Activated CD8-positive, alpha-beta T cell treated with anti-CD3 and anti-CD28 coated beads, Interleukin-2, amount 10 ng/mL, durations not matched to agents 7 days and 5 days (primary cell): ENCODE measurements around the gene PHKA2. TPM values are rescaled to one million over a fixed set of nuclear protein-coding genes. Genes with fewer than 3 reads are reported as not detected.

Source experiments
- ATAC-seq: fragments of 150-1000 bp; cut with Tn5 transposase; one replicate; pipeline ENCODE4 v1.10.0; 2021; ENCODE audit warnings: moderate library complexity
- CTCF ChIA-PET: fragments of 350-600 bp; sonication (Branson Sonifier 250); formaldehyde crosslinking; loops from one replicate; lab custom pipeline; 2021; ENCODE audit warnings: antibody characterized with exemption; lab: Charles Lee
- POLR2A ChIA-PET: fragments of 350-600 bp; sonication (Branson Sonifier 250); formaldehyde crosslinking; loops from one replicate; lab custom pipeline; 2021; ENCODE audit warnings: antibody characterized with exemption; lab: Charles Lee
- DNase-seq: peaks from one replicate; pipeline ENCODE4 v3.0.0-alpha.2; 2020
- H3K27ac Mint-ChIP-seq: one replicate; pipeline ENCODE4 v1.8.0; 2021; ENCODE audit warnings: mild to moderate bottlenecking, mixed read lengths
- H3K27me3 Mint-ChIP-seq: one replicate; pipeline ENCODE4 v1.8.0; 2021; ENCODE audit warnings: low read depth, mixed read lengths
- H3K36me3 Mint-ChIP-seq: one replicate; pipeline ENCODE4 v1.8.0; 2021; ENCODE audit warnings: low read depth, mixed read lengths
- H3K4me1 Mint-ChIP-seq: one replicate; pipeline ENCODE4 v1.8.0; 2021; ENCODE audit warnings: low read depth, mixed read lengths
- H3K4me3 Mint-ChIP-seq: one replicate; pipeline ENCODE4 v1.8.0; 2021; ENCODE audit warnings: mild to moderate bottlenecking, mixed read lengths
- H3K9me3 Mint-ChIP-seq: one replicate; pipeline ENCODE4 v1.8.0; 2022; ENCODE audit warnings: mixed read lengths; ENCODE audit not compliant: insufficient read depth
- total RNA-seq, 2 experiments: library from RNA; stranded (reverse); gene quantifications; one replicate each; pipeline ENCODE4 v1.2.3, GENCODE V29; 2021

The PHKA2 gene
- total RNA-seq, 2 experiments from 2014 or later = 21.7 to 23.6 TPM

GRCh38 chrX:18946157-18946556 is 37.8 kb downstream of the PHKA2 start:
- Mint-ChIP-seq H3K36me3 (peaks cover 9% of the 10 kb centered on the region), H3K4me1 (no peaks in the 10 kb centered on the region), H3K27me3 (no peaks in the 10 kb centered on the region), H3K4me3 (no peak overlapping the region), H3K27ac (no peak overlapping the region), H3K9me3 (no peaks in the 10 kb centered on the region)
- no peak for DNase-seq
- ChIA-PET CTCF (no interaction called here), POLR2A (no interaction called here)
- no peak for ATAC-seq

- Mint-ChIP-seq H3K36me3 (peaks cover 8% of the 10 kb centered on the region), H3K27me3 (no peaks in the 10 kb centered on the region), H3K27ac (no peak overlapping the region), H3K4me3 (no peak overlapping the region), H3K4me1 (no peaks in the 10 kb centered on the region), H3K9me3 (no peaks in the 10 kb centered on the region)
- ChIA-PET CTCF (no interaction called here), POLR2A (no interaction called here)
- ATAC-seq (no peak), DNase-seq (no peak)
Observed at GRCh38 chrX:18945483-18945882, 38.4 kb downstream of the PHKA2 start.

DNA sequence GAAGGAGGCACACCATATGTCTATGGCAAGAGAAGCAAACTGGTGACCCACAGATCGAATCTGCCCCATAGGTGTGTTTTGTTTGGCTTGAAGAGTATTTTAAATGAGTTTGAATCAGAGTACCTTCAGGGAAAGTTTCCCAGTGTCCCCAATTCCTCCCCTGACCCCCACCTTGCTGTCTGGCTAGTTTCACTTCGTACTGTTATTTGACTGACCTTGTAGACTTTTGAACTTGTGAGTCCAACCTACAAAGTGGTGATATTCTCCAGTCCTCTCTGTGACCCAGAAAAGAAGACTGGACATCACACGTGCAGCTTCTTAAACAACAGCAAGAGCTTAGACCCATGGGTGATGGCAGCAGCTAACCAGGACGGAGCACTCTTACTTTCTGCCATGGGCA is 39.4 kb downstream of the PHKA2 start:
- Mint-ChIP-seq H3K27me3 (no peaks in the 10 kb centered on the region), H3K9me3 (no peaks in the 10 kb centered on the region), H3K36me3 (peaks cover 8% of the 10 kb centered on the region), H3K4me3 (no peak overlapping the region), H3K27ac (no peak overlapping the region), H3K4me1 (no peaks in the 10 kb centered on the region)
- ChIA-PET POLR2A (no interaction called here), CTCF (no interaction called here)
- ATAC-seq = no peak
- no peak for DNase-seq

DNA sequence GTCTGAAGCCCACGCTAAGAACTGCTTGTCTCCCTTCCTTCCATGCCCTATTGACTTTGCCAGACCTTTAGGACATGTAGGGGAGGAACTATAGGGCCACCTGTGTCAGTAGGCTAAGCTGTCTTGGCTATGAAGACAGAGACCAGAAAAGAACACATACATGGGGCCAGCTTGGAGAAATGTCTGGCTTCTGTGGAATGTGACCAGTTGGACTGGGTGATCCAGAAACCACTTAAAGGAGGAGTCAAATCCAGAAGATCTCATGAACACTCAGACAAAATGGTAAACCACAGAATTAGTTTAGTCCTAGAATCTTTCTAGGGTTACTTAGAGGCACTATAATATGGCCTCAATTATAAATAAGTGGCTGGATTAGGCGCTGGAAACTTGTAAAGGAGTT is 42.0 kb downstream of the PHKA2 start:
- DNase-seq = no peak
- Mint-ChIP-seq H3K36me3 (peaks cover 13% of the 10 kb centered on the region), H3K27ac (no peak overlapping the region), H3K9me3 (no peaks in the 10 kb centered on the region), H3K4me3 (no peak overlapping the region), H3K27me3 (no peaks in the 10 kb centered on the region), H3K4me1 (no peaks in the 10 kb centered on the region)
- ChIA-PET POLR2A (no interaction called here), CTCF (interaction anchor here (1.0 to 1.6 kb wide), 2 partner anchors 10 to 392 kb away, joined by 3 to 4 read pairs; no protein-coding TSS in a partner anchor)
- ATAC-seq = no peak

GRCh38 chrX:18938710-18939109 is 45.2 kb downstream of the PHKA2 start:
- no peaks in the 10 kb centered on the region for H3K4me1 Mint-ChIP-seq
- H3K27me3 Mint-ChIP-seq = no peaks in the 10 kb centered on the region
- no peak overlapping the region for H3K4me3 Mint-ChIP-seq
- DNase-seq (no peak), ATAC-seq (no peak)
- ChIA-PET CTCF (no interaction called here), POLR2A (no interaction called here)
- peaks cover 9% of the 10 kb centered on the region for H3K36me3 Mint-ChIP-seq
- H3K9me3 Mint-ChIP-seq = no peaks in the 10 kb centered on the region
- no peak overlapping the region for H3K27ac Mint-ChIP-seq

DNA sequence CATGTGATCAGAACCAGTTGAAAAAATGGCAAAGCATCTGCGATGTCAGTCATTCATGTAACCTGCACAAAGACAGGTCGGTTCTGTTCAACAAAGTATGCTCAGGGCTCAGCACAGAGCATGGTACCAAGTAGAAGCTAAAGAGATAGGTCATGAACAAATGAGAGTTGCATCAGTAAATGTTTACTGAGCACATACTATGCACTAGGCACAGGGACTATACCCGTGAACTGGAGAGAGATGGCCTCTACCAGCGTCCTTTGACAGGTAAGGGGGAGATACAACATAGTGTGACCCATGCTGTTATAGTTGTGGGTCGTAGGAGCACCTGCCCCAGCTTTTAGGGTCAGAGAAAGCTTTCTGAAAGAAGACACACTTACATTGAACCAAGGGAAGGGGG is 46.7 kb downstream of the PHKA2 start:
- no peaks in the 10 kb centered on the region for H3K4me1 Mint-ChIP-seq
- CTCF ChIA-PET = no interaction called here
- no peak overlapping the region for H3K4me3 Mint-ChIP-seq
- H3K9me3 Mint-ChIP-seq = no peaks in the 10 kb centered on the region
- POLR2A ChIA-PET = no interaction called here
- H3K27ac Mint-ChIP-seq = no peak overlapping the region
- no peaks in the 10 kb centered on the region for H3K27me3 Mint-ChIP-seq
- DNase-seq = no peak
- H3K36me3 Mint-ChIP-seq = peaks cover 7% of the 10 kb centered on the region
- no peak for ATAC-seq

- Mint-ChIP-seq H3K9me3 (no peaks in the 10 kb centered on the region), H3K27me3 (no peaks in the 10 kb centered on the region), H3K4me1 (no peaks in the 10 kb centered on the region), H3K36me3 (peaks cover 7% of the 10 kb centered on the region), H3K27ac (no peak overlapping the region), H3K4me3 (no peak overlapping the region)
- CTCF ChIA-PET = no interaction called here
- DNase-seq = no peak
- POLR2A ChIA-PET = no interaction called here
- no peak for ATAC-seq
Observed at GRCh38 chrX:18935893-18936292, 48.0 kb downstream of the PHKA2 start.

- no peak for ATAC-seq
- Mint-ChIP-seq H3K4me1 (no peaks in the 10 kb centered on the region), H3K4me3 (no peak overlapping the region), H3K9me3 (no peaks in the 10 kb centered on the region), H3K27me3 (no peaks in the 10 kb centered on the region), H3K27ac (no peak overlapping the region), H3K36me3 (peaks cover 7% of the 10 kb centered on the region)
- POLR2A ChIA-PET = no interaction called here
- no peak for DNase-seq
- CTCF ChIA-PET = no interaction called here
Observed at GRCh38 chrX:18934708-18935107, 49.2 kb downstream of the PHKA2 start.

DNA sequence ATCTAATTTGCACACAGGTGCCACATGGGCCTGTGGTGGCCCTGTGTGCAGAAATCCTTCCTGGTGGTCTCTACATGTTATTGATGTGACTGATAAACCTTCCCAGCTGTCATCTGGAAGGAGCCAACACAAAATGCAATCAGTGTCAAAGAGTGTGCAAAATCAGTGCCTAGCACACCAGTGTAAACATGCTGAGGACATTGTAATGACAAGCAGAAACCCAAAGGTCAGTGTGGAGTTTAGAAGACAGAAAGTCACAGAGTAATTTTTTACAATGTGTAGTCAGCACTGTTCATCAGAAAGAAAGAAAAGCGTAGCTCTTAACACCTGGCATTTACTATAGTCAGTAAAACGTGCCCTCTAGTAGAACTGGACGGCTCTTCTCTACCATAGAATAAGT is 50.3 kb downstream of the PHKA2 start:
- ChIA-PET CTCF (no interaction called here), POLR2A (no interaction called here)

GRCh38 chrX:18931972-18932371 is 51.9 kb downstream of the PHKA2 start:
- Mint-ChIP-seq H3K9me3 (no peaks in the 10 kb centered on the region), H3K27me3 (no peaks in the 10 kb centered on the region), H3K27ac (no peak overlapping the region), H3K36me3 (no peaks in the 10 kb centered on the region), H3K4me3 (no peak overlapping the region), H3K4me1 (no peaks in the 10 kb centered on the region)
- ChIA-PET POLR2A (no interaction called here), CTCF (interaction anchor here (0.8 to 1.1 kb wide), 2 partner anchors 10 to 402 kb away, joined by 3 to 4 read pairs; no protein-coding TSS in a partner anchor)
- ATAC-seq (no peak), DNase-seq (no peak)

More for the DNA sequence above, 50.3 kb downstream of the PHKA2 start:
- no peaks in the 10 kb centered on the region for H3K4me1 Mint-ChIP-seq
- H3K27ac Mint-ChIP-seq = no peak overlapping the region
- no peaks in the 10 kb centered on the region for H3K9me3 Mint-ChIP-seq
- no peak overlapping the region for H3K4me3 Mint-ChIP-seq
- ATAC-seq = no peak
- DNase-seq = no peak
- peaks cover 7% of the 10 kb centered on the region for H3K36me3 Mint-ChIP-seq
- H3K27me3 Mint-ChIP-seq = no peaks in the 10 kb centered on the region

GRCh38 chrX:18929775-18930174 is 54.1 kb downstream of the PHKA2 start:
- DNase-seq (no peak), ATAC-seq (no peak)
- Mint-ChIP-seq H3K9me3 (no peaks in the 10 kb centered on the region), H3K27me3 (no peaks in the 10 kb centered on the region), H3K27ac (no peak overlapping the region), H3K4me3 (no peak overlapping the region), H3K36me3 (peaks cover 2% of the 10 kb centered on the region), H3K4me1 (no peaks in the 10 kb centered on the region)
- ChIA-PET CTCF (no interaction called here), POLR2A (no interaction called here)

DNA sequence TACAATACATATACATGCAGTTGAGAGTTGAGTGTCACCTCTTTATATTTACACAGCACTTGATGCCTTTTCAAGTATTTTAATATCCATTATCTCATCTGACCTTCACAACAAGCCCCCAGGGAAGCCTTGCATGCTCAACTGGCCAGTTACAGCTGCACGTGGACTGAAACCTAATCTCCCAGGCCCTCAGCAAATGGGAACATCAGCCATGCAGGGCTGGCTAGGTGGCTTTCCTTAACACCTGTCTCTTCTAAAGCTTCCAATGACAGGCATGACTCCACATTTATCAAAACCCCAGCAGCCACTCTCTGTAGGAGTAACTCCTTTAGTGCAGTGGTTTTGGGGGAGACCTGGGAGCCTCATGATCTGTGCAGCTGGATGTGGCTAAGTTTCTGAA is 56.4 kb downstream of the PHKA2 start:
- POLR2A ChIA-PET = no interaction called here
- H3K4me1 Mint-ChIP-seq = no peaks in the 10 kb centered on the region
- ATAC-seq = no peak
- no peak for DNase-seq
- H3K27ac Mint-ChIP-seq = no peak overlapping the region
- no peak overlapping the region for H3K4me3 Mint-ChIP-seq
- CTCF ChIA-PET = no interaction called here
- no peaks in the 10 kb centered on the region for H3K9me3 Mint-ChIP-seq
- peaks cover 2% of the 10 kb centered on the region for H3K36me3 Mint-ChIP-seq
- H3K27me3 Mint-ChIP-seq = no peaks in the 10 kb centered on the region

DNA sequence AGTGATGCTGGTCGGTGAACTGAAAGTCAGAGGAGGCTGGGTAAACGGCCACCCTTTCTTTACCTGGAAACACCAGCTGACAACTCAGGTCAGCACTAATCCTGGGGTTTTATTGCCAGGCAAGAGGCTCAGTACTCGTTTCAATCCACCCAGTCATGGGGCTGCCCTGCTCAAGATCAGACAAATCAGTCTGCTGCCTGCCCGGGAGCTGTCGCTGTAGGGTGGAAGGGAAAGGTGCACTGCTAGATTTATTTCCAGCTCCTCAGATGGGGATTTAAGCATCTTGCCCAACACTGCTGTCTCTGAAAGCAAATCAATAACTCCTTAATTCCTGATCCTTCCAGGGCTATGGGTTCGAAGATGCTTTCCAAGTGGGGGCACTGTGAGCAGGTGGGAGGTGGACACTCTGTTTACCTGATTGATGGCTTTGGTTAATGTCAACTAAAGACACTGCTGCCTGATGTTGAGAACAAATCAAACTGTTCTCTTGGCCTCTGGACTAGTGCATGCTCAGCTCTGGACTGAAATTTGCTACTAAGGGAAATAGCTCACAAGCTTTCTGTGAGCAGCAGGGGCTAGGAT is 59.3 kb downstream of the PHKA2 start:
- Mint-ChIP-seq H3K4me3 (no peak overlapping the region), H3K27ac (no peak overlapping the region), H3K9me3 (no peaks in the 10 kb centered on the region), H3K36me3 (peaks cover 5% of the 10 kb centered on the region), H3K4me1 (no peaks in the 10 kb centered on the region), H3K27me3 (no peaks in the 10 kb centered on the region)
- DNase-seq (no peak), ATAC-seq (no peak)
- ChIA-PET CTCF (no interaction called here), POLR2A (no interaction called here)
